ENCODE results near the gene CD38.

DNA sequence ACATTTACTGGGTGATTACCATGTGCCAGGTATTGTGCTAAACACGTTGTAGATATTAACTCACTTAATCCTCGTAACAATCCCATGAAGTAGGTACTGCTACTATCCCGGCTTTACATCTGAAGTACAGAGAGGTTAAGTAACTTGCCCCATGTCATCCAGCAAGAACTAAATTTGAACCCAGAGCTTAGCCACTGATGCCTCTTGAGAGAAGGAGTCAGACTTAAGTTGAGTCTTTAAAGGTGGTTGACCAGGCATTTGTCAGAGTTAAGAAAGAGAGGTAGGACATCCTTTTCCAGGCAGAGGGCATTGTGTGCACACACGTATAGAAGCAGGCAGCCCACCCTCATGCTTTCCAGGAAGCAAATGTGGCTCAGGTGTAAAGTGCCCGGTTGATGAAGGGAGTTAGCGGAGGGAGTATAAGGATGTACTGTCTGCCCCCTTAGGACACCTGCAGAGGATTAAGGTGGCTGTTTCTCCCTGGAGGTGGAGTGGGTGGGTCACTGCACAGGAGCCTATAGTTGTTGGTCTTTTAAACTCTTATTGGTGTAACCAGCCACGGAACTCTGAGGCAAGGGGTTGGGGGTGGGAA is 335 bp upstream of the CD38 start:
- TF ChIP-seq, protein P1, sequence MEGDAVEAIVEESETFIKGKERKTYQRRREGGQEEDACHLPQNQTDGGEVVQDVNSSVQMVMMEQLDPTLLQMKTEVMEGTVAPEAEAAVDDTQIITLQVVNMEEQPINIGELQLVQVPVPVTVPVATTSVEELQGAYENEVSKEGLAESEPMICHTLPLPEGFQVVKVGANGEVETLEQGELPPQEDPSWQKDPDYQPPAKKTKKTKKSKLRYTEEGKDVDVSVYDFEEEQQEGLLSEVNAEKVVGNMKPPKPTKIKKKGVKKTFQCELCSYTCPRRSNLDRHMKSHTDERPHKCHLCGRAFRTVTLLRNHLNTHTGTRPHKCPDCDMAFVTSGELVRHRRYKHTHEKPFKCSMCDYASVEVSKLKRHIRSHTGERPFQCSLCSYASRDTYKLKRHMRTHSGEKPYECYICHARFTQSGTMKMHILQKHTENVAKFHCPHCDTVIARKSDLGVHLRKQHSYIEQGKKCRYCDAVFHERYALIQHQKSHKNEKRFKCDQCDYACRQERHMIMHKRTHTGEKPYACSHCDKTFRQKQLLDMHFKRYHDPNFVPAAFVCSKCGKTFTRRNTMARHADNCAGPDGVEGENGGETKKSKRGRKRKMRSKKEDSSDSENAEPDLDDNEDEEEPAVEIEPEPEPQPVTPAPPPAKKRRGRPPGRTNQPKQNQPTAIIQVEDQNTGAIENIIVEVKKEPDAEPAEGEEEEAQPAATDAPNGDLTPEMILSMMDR (optimal IDR thresholded peaks at IDR 0.05 in 1 of 3, IDR thresholded peaks at IDR 0.05 in 1 of 3, conservative IDR thresholded peaks at IDR 0.05 in 1 of 3; ENCODE audit: extremely low read depth in 1 of 3, insufficient read depth in 2 of 3, low read length in 3 of 3) = no peak
- TF ChIP-seq EZH2 (IDR thresholded peaks at IDR 0.05; ENCODE audit: low read length) = no peak

Measured in keratinocyte (primary cell).